ENCODE data around the gene CPN1.
"Not testable (repeated sequence)": the region's sequence is repeated elsewhere in the genome, so short reads cannot be mapped to it uniquely, and the experiment has no call there.

The CPN1 gene

DNA sequence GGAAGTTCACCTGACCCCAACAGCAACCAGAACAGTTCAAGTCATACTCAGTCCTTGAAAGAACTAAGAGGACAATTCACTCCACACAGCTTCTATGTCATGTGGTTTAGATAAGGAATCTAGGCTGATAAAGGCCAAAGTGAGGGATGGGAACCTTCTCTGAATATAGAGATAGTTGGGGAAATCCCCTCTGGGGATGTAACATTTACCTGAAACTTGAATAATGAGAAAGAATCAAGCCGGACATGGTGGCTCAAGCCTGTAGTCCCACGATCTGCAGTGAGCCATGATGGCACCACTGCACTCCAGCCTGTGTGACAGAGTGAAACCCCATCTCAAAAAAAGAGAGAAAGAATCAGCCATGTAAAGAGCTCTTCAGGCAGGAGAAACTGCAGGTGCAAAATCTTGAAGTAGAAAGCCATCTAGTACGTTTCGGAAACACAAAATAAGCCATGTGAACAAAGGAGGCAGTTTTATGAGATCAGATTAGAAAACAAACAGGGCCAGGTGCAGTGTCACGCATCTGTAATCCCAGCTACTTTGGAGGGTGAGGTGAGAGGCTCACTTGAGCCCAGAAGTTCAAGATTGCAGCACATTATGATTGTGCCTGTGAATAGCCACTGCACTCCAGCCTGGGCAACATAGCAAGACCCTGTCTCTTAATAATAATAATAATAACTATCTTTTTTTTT lies 67.5 kb downstream of the CPN1 start:
- WGBS (ENCODE audit: insufficient coverage): 97% methylated on average over 5 of the region's 5 CpGs
- Histone ChIP-seq H3K36me3 (ENCODE audit: control insufficient read depth in 4 of 4, insufficient read depth in 4 of 4, low read length in 3 of 4) (no peaks in the 10 kb centered on the region), H3K27me3 (replicated peaks in 2 of 5; ENCODE audit: control insufficient read depth in 4 of 5, insufficient read depth in 5 of 5, low read length in 4 of 5) (peaks cover 0 to 3% (median 0%) of the 10 kb centered on the region in 5 experiments), H3K4me3 (ENCODE audit: control insufficient read depth in 1 of 7, extremely low read depth in 1 of 7, insufficient read depth in 4 of 7, low read depth in 2 of 7, low read length in 6 of 7) (no peak overlapping the region), H3K27ac (ENCODE audit: insufficient read depth in 1 of 2, low read depth in 1 of 2, low read length in 2 of 2, poor library complexity in 1 of 2, severe bottlenecking in 2 of 2) (no peak overlapping the region), H3K4me1 (ENCODE audit: control extremely low read depth in 1 of 4, control insufficient read depth in 4 of 4, insufficient read depth in 4 of 4, low read length in 3 of 4) (peaks cover 0 to 9% (median 7%) of the 10 kb centered on the region in 4 experiments), H3K9me3 (ENCODE audit: control extremely low read depth in 1 of 5, control insufficient read depth in 4 of 5, insufficient read depth in 2 of 5, low read depth in 1 of 5, low read length in 4 of 5) (no peaks in the 10 kb centered on the region)
- peak in 1 of 3 donors; percentile 17 for DNase-seq
- CTCF ChIA-PET: no interaction called here
- POLR2A ChIA-PET: no interaction called here

DNA sequence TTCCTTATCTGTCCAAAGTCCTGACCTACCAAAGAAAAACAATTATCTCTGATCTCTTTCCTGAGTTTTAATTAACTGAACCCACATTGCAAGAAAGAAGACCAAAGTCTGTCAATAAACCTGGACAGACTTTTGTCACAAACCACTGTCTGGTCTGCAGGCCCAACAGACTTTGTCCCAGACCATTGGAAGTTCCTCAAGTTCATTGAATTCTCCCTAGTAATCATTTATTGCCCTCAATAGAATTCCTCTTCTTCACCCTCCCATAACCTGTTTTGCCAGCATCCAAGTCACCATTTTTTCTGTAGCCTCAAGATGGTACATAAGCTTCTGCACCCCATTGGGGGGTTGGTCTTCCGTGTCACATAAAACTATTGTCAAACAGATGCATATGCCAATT lies 68.0 kb downstream of the CPN1 start:
- Histone ChIP-seq H3K4me3 (ENCODE audit: control insufficient read depth in 1 of 7, extremely low read depth in 1 of 7, insufficient read depth in 4 of 7, low read depth in 2 of 7, low read length in 6 of 7) (no peak overlapping the region), H3K4me1 (ENCODE audit: control extremely low read depth in 1 of 4, control insufficient read depth in 4 of 4, insufficient read depth in 4 of 4, low read length in 3 of 4) (peaks cover 4 to 15% (median 11%) of the 10 kb centered on the region in 4 experiments), H3K27ac (ENCODE audit: insufficient read depth in 1 of 2, low read depth in 1 of 2, low read length in 2 of 2, poor library complexity in 1 of 2, severe bottlenecking in 2 of 2) (no peak overlapping the region), H3K36me3 (ENCODE audit: control insufficient read depth in 4 of 4, insufficient read depth in 4 of 4, low read length in 3 of 4) (no peaks in the 10 kb centered on the region), H3K27me3 (replicated peaks in 2 of 5; ENCODE audit: control insufficient read depth in 4 of 5, insufficient read depth in 5 of 5, low read length in 4 of 5) (peaks cover 0 to 3% (median 0%) of the 10 kb centered on the region in 5 experiments), H3K9me3 (ENCODE audit: control extremely low read depth in 1 of 5, control insufficient read depth in 4 of 5, insufficient read depth in 2 of 5, low read depth in 1 of 5, low read length in 4 of 5) (no peaks in the 10 kb centered on the region)
- POLR2A ChIA-PET: no interaction called here
- CTCF ChIA-PET: interaction anchor here (1.0 kb wide), 1 partner anchor 154 kb away, joined by 3 read pairs; no protein-coding TSS in a partner anchor
- DNase-seq: no peak
- 100% methylated on average over 1 of the region's 1 CpG for WGBS (ENCODE audit: insufficient coverage)

DNA sequence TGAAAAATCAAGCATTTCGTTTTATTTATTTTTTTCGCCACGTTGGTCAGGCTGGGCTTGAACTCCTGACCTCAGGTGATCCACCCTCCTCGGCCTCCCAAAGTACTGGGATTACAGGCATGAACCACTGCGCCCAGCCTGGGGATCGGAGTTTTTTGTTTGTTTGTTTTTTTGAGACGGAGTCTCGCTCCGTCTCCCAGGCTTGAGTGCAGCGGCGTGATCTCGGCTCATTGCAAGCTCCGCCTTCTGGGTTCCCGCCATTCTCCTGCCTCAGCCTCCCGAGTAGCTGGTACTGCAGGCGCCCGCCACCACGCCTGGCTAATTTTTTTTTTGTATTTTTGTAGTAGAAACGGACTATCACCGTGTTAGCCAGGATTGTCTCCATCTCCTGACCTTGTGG lies 69.8 kb downstream of the CPN1 start:
- H3K9me3 ChIP-seq (ENCODE audit: control extremely low read depth in 1 of 5, control insufficient read depth in 4 of 5, insufficient read depth in 2 of 5, low read depth in 1 of 5, low read length in 4 of 5); DNase-seq; H3K36me3 ChIP-seq (ENCODE audit: control insufficient read depth in 4 of 4, insufficient read depth in 4 of 4, low read length in 3 of 4); H3K27me3 ChIP-seq (replicated peaks in 2 of 5; ENCODE audit: control insufficient read depth in 4 of 5, insufficient read depth in 5 of 5, low read length in 4 of 5); POLR2A ChIA-PET; H3K27ac ChIP-seq (ENCODE audit: insufficient read depth in 1 of 2, low read depth in 1 of 2, low read length in 2 of 2, poor library complexity in 1 of 2, severe bottlenecking in 2 of 2); H3K4me3 ChIP-seq (ENCODE audit: control insufficient read depth in 1 of 7, extremely low read depth in 1 of 7, insufficient read depth in 4 of 7, low read depth in 2 of 7, low read length in 6 of 7): not testable (repeated sequence)
- WGBS (ENCODE audit: insufficient coverage): 97% methylated on average over 19 of the region's 20 CpGs
- H3K4me1 ChIP-seq (ENCODE audit: control extremely low read depth in 1 of 4, control insufficient read depth in 4 of 4, insufficient read depth in 4 of 4, low read length in 3 of 4): peaks cover 5 to 27% (median 14%) of the 10 kb centered on the region in 4 experiments
- CTCF ChIA-PET: interaction anchor here (1.2 to 5.0 kb wide), 2 partner anchors 15 to 158 kb away, joined by 3 to 55 read pairs; no protein-coding TSS in a partner anchor

DNA sequence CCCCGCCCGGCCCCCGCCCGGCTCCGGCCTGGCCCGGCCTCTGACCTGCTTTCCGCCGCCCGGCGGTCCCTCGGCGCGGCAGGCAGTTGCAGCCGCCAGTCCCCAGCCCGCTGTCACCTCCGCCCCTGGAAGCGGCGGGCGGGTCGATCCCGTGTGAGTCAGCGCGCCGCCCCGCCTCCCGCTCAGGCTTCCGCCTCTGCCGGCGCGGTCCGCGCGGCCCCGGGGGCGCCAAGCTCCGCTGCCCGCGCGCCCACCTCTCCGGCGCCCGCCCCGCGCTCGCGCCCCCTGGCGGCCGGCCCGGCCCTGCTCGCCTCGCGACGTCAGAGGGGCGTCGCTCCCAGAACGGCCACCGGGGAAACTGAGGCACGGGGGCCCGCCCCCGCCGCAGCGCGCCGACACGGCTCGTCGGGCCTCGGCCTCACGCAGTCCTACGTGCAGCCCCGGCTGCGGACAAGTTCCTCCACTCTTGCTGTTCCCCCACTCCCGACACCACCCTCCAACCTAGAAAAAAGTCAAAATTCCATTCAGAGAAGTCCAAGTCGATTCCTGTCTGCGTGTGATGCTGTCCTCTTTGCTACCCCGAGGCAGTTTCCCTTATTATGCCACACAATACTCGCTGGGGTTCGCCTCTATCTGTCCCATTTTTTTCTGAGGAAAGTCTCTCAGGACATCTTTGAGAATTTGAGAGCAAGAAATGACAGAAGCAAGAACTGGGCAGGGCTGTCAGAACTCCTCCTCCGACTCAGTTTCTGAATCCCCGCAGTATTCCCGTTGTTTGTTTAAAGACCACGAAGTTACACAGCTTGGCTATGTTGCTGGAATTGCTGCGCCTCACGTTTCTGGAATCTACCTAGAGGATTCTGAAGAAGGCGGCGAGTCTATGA lies 71.6 kb downstream of the CPN1 start, which contains the start of gene DNMBP:
DNMBP (minus strand) TSS at position 155 of the 884 bp plus-strand sequence. CDS start 37,823 bp downstream, outside the sequence.
- Histone ChIP-seq H3K4me1 (ENCODE audit: control extremely low read depth in 1 of 4, control insufficient read depth in 4 of 4, insufficient read depth in 4 of 4, low read length in 3 of 4) (peaks cover 5 to 41% (median 17%) of the 10 kb centered on the region in 4 experiments), H3K36me3 (ENCODE audit: control insufficient read depth in 4 of 4, insufficient read depth in 4 of 4, low read length in 3 of 4) (no peaks in the 10 kb centered on the region), H3K4me3 (ENCODE audit: control insufficient read depth in 1 of 7, extremely low read depth in 1 of 7, insufficient read depth in 4 of 7, low read depth in 2 of 7, low read length in 6 of 7) (peak within 1 kb of the TSS; percentile 74 to 98 (median 85)), H3K9me3 (ENCODE audit: control extremely low read depth in 1 of 5, control insufficient read depth in 4 of 5, insufficient read depth in 2 of 5, low read depth in 1 of 5, low read length in 4 of 5) (no peaks in the 10 kb centered on the region), H3K27me3 (replicated peaks in 2 of 5; ENCODE audit: control insufficient read depth in 4 of 5, insufficient read depth in 5 of 5, low read length in 4 of 5) (peaks cover 0 to 3% (median 0%) of the 10 kb centered on the region in 5 experiments), H3K27ac (ENCODE audit: insufficient read depth in 1 of 2, low read depth in 1 of 2, low read length in 2 of 2, poor library complexity in 1 of 2, severe bottlenecking in 2 of 2) (peak within 1 kb of the TSS in 1 of 2 experiments; percentile 55)
- CTCF ChIA-PET: interaction anchor here (0.8 to 5.0 kb wide), 19 partner anchors 8 to 166 kb away, joined by 3 to 55 read pairs (median 3); no protein-coding TSS in a partner anchor
- POLR2A ChIA-PET: interaction anchor here (1.1 kb wide), 1 partner anchor 15 kb away, joined by 3 read pairs; no protein-coding TSS in a partner anchor
- 2% methylated on average over 70 of the region's 86 CpGs for WGBS (ENCODE audit: insufficient coverage)
- peak; percentile 84 to 94 (median 93) for DNase-seq

DNA sequence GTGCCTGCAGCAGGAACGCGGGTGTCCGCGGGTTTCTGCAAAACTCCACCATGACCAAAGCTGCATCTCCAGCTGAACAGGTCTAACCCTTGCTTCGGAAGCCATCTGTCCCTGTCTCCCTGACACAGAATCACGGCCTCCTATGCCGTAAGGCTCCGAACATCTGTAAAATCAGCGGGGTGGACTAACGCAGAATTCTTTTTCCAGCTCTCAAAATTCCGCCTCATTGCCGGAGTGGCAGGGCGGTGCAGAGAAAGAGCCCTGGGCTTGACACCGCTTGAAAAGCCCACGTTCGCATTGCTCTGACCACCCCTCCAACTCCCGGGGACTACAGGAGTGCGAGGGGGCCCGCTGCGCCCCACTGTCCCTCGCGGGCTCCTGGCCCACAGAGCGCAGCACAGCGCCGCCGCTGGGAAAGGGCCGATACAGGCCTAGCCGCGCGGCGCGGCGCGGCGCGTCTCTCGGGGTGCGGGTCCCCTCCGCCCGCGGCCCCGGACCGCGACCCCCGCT lies 72.3 kb downstream of the CPN1 start:
- Histone ChIP-seq H3K27ac (ENCODE audit: insufficient read depth in 1 of 2, low read depth in 1 of 2, low read length in 2 of 2, poor library complexity in 1 of 2, severe bottlenecking in 2 of 2) (peak overlapping the region in 1 of 2 experiments; percentile 55), H3K4me3 (ENCODE audit: control insufficient read depth in 1 of 7, extremely low read depth in 1 of 7, insufficient read depth in 4 of 7, low read depth in 2 of 7, low read length in 6 of 7) (peak overlapping the region; percentile 74 to 98 (median 85)), H3K4me1 (ENCODE audit: control extremely low read depth in 1 of 4, control insufficient read depth in 4 of 4, insufficient read depth in 4 of 4, low read length in 3 of 4) (peaks cover 5 to 41% (median 17%) of the 10 kb centered on the region in 4 experiments), H3K9me3 (ENCODE audit: control extremely low read depth in 1 of 5, control insufficient read depth in 4 of 5, insufficient read depth in 2 of 5, low read depth in 1 of 5, low read length in 4 of 5) (no peaks in the 10 kb centered on the region), H3K36me3 (ENCODE audit: control insufficient read depth in 4 of 4, insufficient read depth in 4 of 4, low read length in 3 of 4) (no peaks in the 10 kb centered on the region), H3K27me3 (replicated peaks in 2 of 5; ENCODE audit: control insufficient read depth in 4 of 5, insufficient read depth in 5 of 5, low read length in 4 of 5) (peaks cover 0 to 3% (median 0%) of the 10 kb centered on the region in 5 experiments)
- 0% methylated on average over 42 of the region's 45 CpGs for WGBS (ENCODE audit: insufficient coverage)
- POLR2A ChIA-PET: interaction anchor here (1.1 kb wide), 1 partner anchor 15 kb away, joined by 3 read pairs; no protein-coding TSS in a partner anchor
- CTCF ChIA-PET: interaction anchor here (0.6 to 5.0 kb wide), 20 partner anchors 9 to 506 kb away, joined by 3 to 55 read pairs (median 4); no protein-coding TSS in a partner anchor
- peak in 1 of 3 donors; percentile 51 for DNase-seq

DNA sequence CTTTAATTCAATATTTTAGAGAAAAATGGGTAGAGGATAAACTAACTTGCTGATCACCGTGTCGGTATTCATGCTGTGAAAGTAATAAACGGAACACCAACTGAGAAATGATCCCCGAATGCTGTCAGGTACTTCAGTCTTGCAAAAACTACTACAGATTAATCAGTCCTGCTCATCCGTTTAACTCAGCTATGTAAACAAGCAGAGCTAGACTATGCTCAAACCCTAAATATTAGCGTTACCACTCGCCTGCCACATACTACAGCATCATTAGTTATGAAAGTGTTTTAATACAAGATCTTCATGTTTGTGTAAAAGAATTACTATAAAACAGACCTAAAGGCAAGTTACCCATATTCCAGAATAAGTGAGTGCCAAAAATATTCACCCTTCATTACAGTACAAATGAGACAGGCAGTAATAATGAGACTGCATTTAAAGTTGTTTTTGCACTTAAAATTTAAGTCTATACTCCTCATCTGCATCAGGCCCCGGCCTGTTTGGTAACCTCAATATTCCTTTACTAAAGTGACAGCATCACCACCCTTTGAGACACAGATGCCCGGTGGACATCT lies 72.9 kb downstream of the CPN1 start:
- Histone ChIP-seq H3K27ac (ENCODE audit: insufficient read depth in 1 of 2, low read depth in 1 of 2, low read length in 2 of 2, poor library complexity in 1 of 2, severe bottlenecking in 2 of 2) (peak overlapping the region in 1 of 2 experiments; percentile 55), H3K9me3 (ENCODE audit: control extremely low read depth in 1 of 5, control insufficient read depth in 4 of 5, insufficient read depth in 2 of 5, low read depth in 1 of 5, low read length in 4 of 5) (no peaks in the 10 kb centered on the region), H3K4me1 (ENCODE audit: control extremely low read depth in 1 of 4, control insufficient read depth in 4 of 4, insufficient read depth in 4 of 4, low read length in 3 of 4) (peaks cover 5 to 41% (median 17%) of the 10 kb centered on the region in 4 experiments), H3K36me3 (ENCODE audit: control insufficient read depth in 4 of 4, insufficient read depth in 4 of 4, low read length in 3 of 4) (no peaks in the 10 kb centered on the region), H3K27me3 (replicated peaks in 2 of 5; ENCODE audit: control insufficient read depth in 4 of 5, insufficient read depth in 5 of 5, low read length in 4 of 5) (peaks cover 0 to 3% (median 0%) of the 10 kb centered on the region in 5 experiments), H3K4me3 (ENCODE audit: control insufficient read depth in 1 of 7, extremely low read depth in 1 of 7, insufficient read depth in 4 of 7, low read depth in 2 of 7, low read length in 6 of 7) (peak overlapping the region; percentile 74 to 98 (median 85))
- DNase-seq: no peak
- WGBS (ENCODE audit: insufficient coverage): 52% methylated on average over 5 of the region's 9 CpGs
- POLR2A ChIA-PET: interaction anchor here (1.1 kb wide), 1 partner anchor 14 kb away, joined by 3 read pairs; no protein-coding TSS in a partner anchor
- CTCF ChIA-PET: interaction anchor here (0.6 to 5.0 kb wide), 16 partner anchors 10 to 505 kb away, joined by 3 to 55 read pairs (median 3); no protein-coding TSS in a partner anchor
